Stomach (tissue), 4 donors: Measurements from ENCODE around the gene CHD1.

Experiments
- CTCF ChIP-seq, 7 experiments: fragments of 450-650 bp in 4 of 7; fragments of 200-600 bp in 3 of 7; sonication (generic) in 3 of 7; IDR thresholded peaks; one replicate each; pipeline ENCODE4 v1.5.1; 2016 to 2019; ENCODE audit warnings: antibody characterized with exemption in 7 of 7, control low read depth in 2 of 7, mild to moderate bottlenecking in 1 of 7
- EP300 ChIP-seq: sonication (generic); formaldehyde crosslinking; IDR thresholded peaks from one replicate; pipeline ENCODE4 v1.6.1; 2017; ENCODE audit warnings: antibody characterized with exemption
- POLR2A ChIP-seq, 4 donors: fragments of 450-650 bp; IDR thresholded peaks; one replicate each; pipeline ENCODE4 v1.6.1; 2016; ENCODE audit warnings: antibody characterized with exemption in 4 of 4, control low read depth in 2 of 4, mild to moderate bottlenecking in 1 of 4, moderate library complexity in 1 of 4
- POLR2AphosphoS5 ChIP-seq, 3 donors: sonication (generic); formaldehyde crosslinking; IDR thresholded peaks; one replicate each; pipeline ENCODE4 v1.6.1; 2016; ENCODE audit warnings: antibody characterized with exemption in 3 of 3

DNA sequence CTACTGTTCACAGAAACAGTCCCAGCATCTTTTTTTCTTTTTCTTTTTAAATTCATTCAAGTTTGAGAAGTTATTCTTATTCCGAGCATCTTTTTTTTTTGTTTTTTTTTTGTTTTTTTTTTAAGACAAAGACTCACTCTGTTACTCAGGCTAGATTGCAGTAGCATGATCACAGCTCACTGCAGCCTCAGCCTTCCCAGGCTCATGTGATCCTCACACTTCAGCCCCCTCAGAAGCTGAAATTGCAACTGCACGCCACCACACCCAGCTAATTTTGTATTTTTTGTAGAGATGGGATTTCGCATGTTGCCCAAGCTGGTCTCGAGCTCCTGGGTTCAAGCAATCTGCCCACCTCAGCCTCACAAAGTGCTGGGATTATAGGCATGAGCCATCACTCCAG lies 36.4 kb upstream of the CHD1 start:
- TF ChIP-seq CTCF (IDR thresholded peaks at IDR 0.05) (no peak), POLR2A (IDR thresholded peaks at IDR 0.05) (no peak), POLR2AphosphoS5 (IDR thresholded peaks at IDR 0.05) (no peak), EP300 (no peak)
